Neuronal stem cell (in vitro differentiated cells): ENCODE results near the gene TCF7L1.

ENCODE experiments used
- DNase-seq: peaks from one replicate; pipeline ENCODE4 v3.0.0-alpha.2; 2013; ENCODE audit warnings: low spot score
- H2AFZ ChIP-seq: one replicate; pipeline ENCODE4 v1.6.1; 2013; ENCODE audit warnings: mild to moderate bottlenecking, low read length, inconsistent platforms
- H2AK5ac ChIP-seq: 2 replicates; pipeline ENCODE4 v1.6.1; 2013; ENCODE audit warnings: low read depth, mild to moderate bottlenecking, inconsistent platforms, low read length, moderate library complexity, mixed read lengths
- H2BK120ac ChIP-seq: 2 replicates; pipeline ENCODE4 v1.6.1; 2013; ENCODE audit warnings: low read depth, mild to moderate bottlenecking, inconsistent platforms, low read length, moderate library complexity, mixed read lengths
- H2BK12ac ChIP-seq: one replicate; pipeline ENCODE4 v1.6.1; 2013; ENCODE audit warnings: low read length, inconsistent platforms
- H2BK15ac ChIP-seq: 2 replicates; pipeline ENCODE4 v1.6.1; 2013; ENCODE audit warnings: mild to moderate bottlenecking, low read length, inconsistent platforms, mixed read lengths
- H2BK5ac ChIP-seq: one replicate; pipeline ENCODE4 v1.6.1; 2013; ENCODE audit warnings: inconsistent platforms, mild to moderate bottlenecking, low read length, moderate library complexity
- H3K14ac ChIP-seq: one replicate; pipeline ENCODE4 v1.6.1; 2013; ENCODE audit warnings: low read length, inconsistent platforms
- H3K18ac ChIP-seq: 2 replicates; pipeline ENCODE4 v1.6.1; 2013; ENCODE audit warnings: low read length, inconsistent platforms
- H3K23ac ChIP-seq: 2 replicates; pipeline ENCODE4 v1.6.1; 2013; ENCODE audit warnings: low read depth, mild to moderate bottlenecking, mixed read lengths, low read length, inconsistent platforms; ENCODE audit not compliant: poor library complexity
- H3K27ac ChIP-seq: replicated peaks from 3 replicates; pipeline ENCODE4 v1.5.1; 2013; ENCODE audit warnings: low read length, inconsistent platforms
- H3K27me3 ChIP-seq, 3 experiments: 2 replicates each; pipeline ENCODE4 v1.6.1; 2013; ENCODE audit warnings: low read length in 3 of 3, mild to moderate bottlenecking in 2 of 3, inconsistent platforms in 1 of 3, low read depth in 1 of 3, mixed read lengths in 1 of 3, moderate library complexity in 1 of 3; ENCODE audit not compliant: control insufficient read depth in 3 of 3, insufficient read depth in 3 of 3
- H3K36me3 ChIP-seq, 2 donors: replicated peaks in 1 of 2; 2 replicates each; pipeline ENCODE4 v1.6.1; 2013; ENCODE audit warnings: low read length in 2 of 2; ENCODE audit not compliant: control insufficient read depth in 2 of 2, insufficient read depth in 2 of 2
- H3K4ac ChIP-seq: 2 replicates; pipeline ENCODE4 v1.6.1; 2013; ENCODE audit warnings: inconsistent platforms, mild to moderate bottlenecking, low read length, moderate library complexity
- H3K4me1 ChIP-seq, 2 donors: 1 replicate in 1 of 2; 2 replicates in 1 of 2; pipeline ENCODE4 v1.6.1; 2013; ENCODE audit warnings: low read length in 2 of 2, low read depth in 1 of 2; ENCODE audit not compliant: control insufficient read depth in 2 of 2, insufficient read depth in 1 of 2
- H3K4me2 ChIP-seq: one replicate; pipeline ENCODE4 v1.6.1; 2013; ENCODE audit warnings: mild to moderate bottlenecking, low read length, inconsistent platforms; ENCODE audit not compliant: insufficient read depth, poor library complexity, severe bottlenecking
- H3K4me3 ChIP-seq, 2 donors: 2 replicates each; pipeline ENCODE4 v1.5.1; 2013; ENCODE audit warnings: low read length in 2 of 2, mild to moderate bottlenecking in 2 of 2, inconsistent platforms in 1 of 2, moderate library complexity in 1 of 2
- H3K79me1 ChIP-seq: one replicate; pipeline ENCODE4 v1.6.1; 2013; ENCODE audit warnings: low read depth, mild to moderate bottlenecking, inconsistent platforms, low read length, moderate library complexity
- H3K9ac ChIP-seq: one replicate; pipeline ENCODE4 v1.6.1; 2013; ENCODE audit warnings: mild to moderate bottlenecking, low read depth, low read length, inconsistent platforms; ENCODE audit not compliant: poor library complexity
- H3K9me3 ChIP-seq, 2 donors: replicated peaks in 1 of 2; 2 replicates each; pipeline versions ENCODE3 to v1.6.1; 2013; ENCODE audit warnings: low read length in 2 of 2, mild to moderate bottlenecking in 2 of 2, inconsistent platforms in 1 of 2, low read depth in 1 of 2, mixed read lengths in 1 of 2, moderate library complexity in 1 of 2; ENCODE audit not compliant: control insufficient read depth in 2 of 2, insufficient read depth in 1 of 2
- H4K8ac ChIP-seq: one replicate; pipeline ENCODE4 v1.6.1; 2013; ENCODE audit warnings: low read depth, mild to moderate bottlenecking, inconsistent platforms, low read length, moderate library complexity
- H4K91ac ChIP-seq: one replicate; pipeline ENCODE4 v1.6.1; 2013; ENCODE audit warnings: low read length, low read depth, mild to moderate bottlenecking, inconsistent platforms; ENCODE audit not compliant: poor library complexity
- WGBS, 2 donors: extraction: QIAGEN DNeasy Blood & Tissue Kit; methylation state at CpG; one replicate each; pipeline ENCODE4 v1.1.7; 2013; ENCODE audit warnings: missing lambda C conversion rate in 2 of 2, mixed read lengths in 1 of 2; ENCODE audit not compliant: insufficient read length in 2 of 2, insufficient replicate concordance in 1 of 2; ENCODE audit errors: extremely low coverage in 2 of 2; 5-methylcytosine and 5-hydroxymethylcytosine counted together

Gene TCF7L1

DNA sequence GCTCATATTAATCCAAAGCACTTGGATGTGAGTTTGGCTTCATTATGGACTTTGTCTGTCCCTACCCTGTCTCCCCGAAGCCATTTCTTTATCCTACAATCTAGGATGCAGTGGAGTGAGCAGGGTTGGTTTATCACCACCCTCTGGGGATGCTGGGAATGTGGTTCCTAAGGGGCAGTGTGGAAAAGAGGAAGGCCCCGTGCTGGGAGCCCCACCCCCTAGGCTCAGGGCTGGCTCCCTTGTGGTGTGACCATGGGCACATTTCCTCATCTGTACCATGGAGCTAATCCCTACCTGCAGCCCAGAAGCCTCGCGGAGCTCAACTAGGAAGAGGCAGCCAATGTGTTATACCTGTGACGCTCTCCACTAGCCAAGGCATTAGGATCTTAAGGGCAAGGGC is 102.1 kb downstream of the TCF7L1 start:
- Histone ChIP-seq H3K27ac (peak overlapping the region; percentile 77), H3K4me2 (peak overlapping the region; percentile 19), H3K27me3 (no peaks in the 10 kb centered on the region), H3K79me1 (peaks cover 1% of the 10 kb centered on the region), H3K18ac (peak overlapping the region; percentile 66), H3K36me3 (peaks cover 0 to 2% of the 10 kb centered on the region in 2 donors), H4K91ac (peak overlapping the region; percentile 68), H2BK12ac (peak overlapping the region; percentile 47), H2AK5ac (peak overlapping the region; percentile 92), H3K4ac (peak overlapping the region; percentile 72), H3K4me3 (no peak overlapping the region), H3K4me1 (peaks cover 37 to 58% of the 10 kb centered on the region in 2 donors), H3K9ac (no peak overlapping the region), H4K8ac (no peak overlapping the region), H3K9me3 (no peaks in the 10 kb centered on the region), H2BK5ac (peak overlapping the region; percentile 56), H2BK120ac (peak overlapping the region; percentile 43), H2BK15ac (peak overlapping the region; percentile 54), H3K23ac (no peak overlapping the region), H2AFZ (no peak overlapping the region), H3K14ac (no peak overlapping the region)
- no peak for DNase-seq
- no CpG with 5 or more reads among the region's 5 CpGs for WGBS, 2 donors

- peaks cover 37 to 57% of the 10 kb centered on the region in 2 donors for H3K4me1 ChIP-seq
Measured at GRCh38 chr2:85236084-85236483, 102.9 kb downstream of the TCF7L1 start.

GRCh38 chr2:85237849-85238565 is 104.8 kb downstream of the TCF7L1 start:
- Histone ChIP-seq H3K36me3 (peaks cover 0 to 2% of the 10 kb centered on the region in 2 donors), H3K4me3 (no peak overlapping the region), H3K4ac (no peak overlapping the region), H2BK12ac (peak overlapping the region; percentile 3), H3K9ac (peak overlapping the region; percentile 32), H3K4me2 (peak overlapping the region; percentile 28), H4K91ac (no peak overlapping the region), H3K79me1 (peaks cover 3% of the 10 kb centered on the region), H4K8ac (no peak overlapping the region), H2AFZ (no peak overlapping the region), H3K14ac (no peak overlapping the region), H2BK5ac (peak overlapping the region; percentile 62), H3K18ac (peak overlapping the region; percentile 86), H3K4me1 (peaks cover 25 to 47% of the 10 kb centered on the region in 2 donors), H3K9me3 (no peaks in the 10 kb centered on the region), H3K27me3 (no peaks in the 10 kb centered on the region), H3K23ac (no peak overlapping the region), H2BK15ac (peak overlapping the region; percentile 59), H2AK5ac (peak overlapping the region; percentile 53), H3K27ac (peak overlapping the region; percentile 45), H2BK120ac (peak overlapping the region; percentile 32)
- DNase-seq: no peak
- no CpG with 5 or more reads among the region's 26 CpGs for WGBS, 2 donors

More at GRCh38 chr2:85236084-85236483, 102.9 kb downstream of the TCF7L1 start:
- peak overlapping the region; percentile 66 for H3K18ac ChIP-seq
- no peak overlapping the region for H3K4me2 ChIP-seq
- H4K91ac ChIP-seq: no peak overlapping the region
- no peak for DNase-seq
- peaks cover 1% of the 10 kb centered on the region for H3K79me1 ChIP-seq
- no peak overlapping the region for H4K8ac ChIP-seq
- peak overlapping the region; percentile 92 for H2AK5ac ChIP-seq
- WGBS, 2 donors: no CpG with 5 or more reads among the region's 3 CpGs
- H3K27ac ChIP-seq: no peak overlapping the region
- H3K36me3 ChIP-seq: peaks cover 0 to 2% of the 10 kb centered on the region in 2 donors
- no peaks in the 10 kb centered on the region for H3K9me3 ChIP-seq
- peak overlapping the region; percentile 43 for H2BK120ac ChIP-seq
- no peaks in the 10 kb centered on the region for H3K27me3 ChIP-seq
- no peak overlapping the region for H3K9ac ChIP-seq
- H2AFZ ChIP-seq: no peak overlapping the region
- H2BK12ac ChIP-seq: no peak overlapping the region
- no peak overlapping the region for H3K4me3 ChIP-seq
- no peak overlapping the region for H3K14ac ChIP-seq
- no peak overlapping the region for H3K23ac ChIP-seq
- H3K4ac ChIP-seq: no peak overlapping the region
- H2BK5ac ChIP-seq: peak overlapping the region; percentile 56
- H2BK15ac ChIP-seq: no peak overlapping the region

DNA sequence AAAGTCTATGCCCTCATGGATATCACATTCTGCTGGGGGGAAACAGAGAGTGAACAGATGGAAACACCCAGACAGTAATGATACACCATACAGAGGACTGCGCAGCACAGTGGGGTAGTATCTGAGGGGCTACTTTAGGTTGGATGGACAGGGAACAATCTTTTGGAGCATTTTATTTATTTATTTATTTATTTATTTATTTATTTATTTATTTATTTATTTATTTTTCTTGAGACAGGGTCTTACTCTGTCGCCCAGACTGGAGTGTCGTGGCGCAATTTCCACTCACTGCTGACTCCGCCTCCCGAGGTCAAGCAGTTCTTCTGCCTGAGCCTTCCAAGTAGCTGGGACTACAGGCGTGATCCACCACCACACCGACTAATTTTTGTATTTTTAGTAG is 105.4 kb downstream of the TCF7L1 start:
- H2BK5ac ChIP-seq: peak overlapping the region; percentile 10
- H3K18ac ChIP-seq: peak overlapping the region; percentile 73
- no peaks in the 10 kb centered on the region for H3K27me3 ChIP-seq
- no peak overlapping the region for H3K4ac ChIP-seq
- no peak overlapping the region for H3K4me3 ChIP-seq
- peaks cover 3% of the 10 kb centered on the region for H3K79me1 ChIP-seq
- no peak overlapping the region for H2BK12ac ChIP-seq
- peaks cover 25 to 52% of the 10 kb centered on the region in 2 donors for H3K4me1 ChIP-seq
- H2BK120ac ChIP-seq: peak overlapping the region; percentile 32
- peak overlapping the region; percentile 45 for H3K27ac ChIP-seq
- no peak overlapping the region for H3K9ac ChIP-seq
- peak overlapping the region; percentile 53 for H2AK5ac ChIP-seq
- no peak overlapping the region for H3K14ac ChIP-seq
- no peak overlapping the region for H2AFZ ChIP-seq
- no peak overlapping the region for H4K91ac ChIP-seq
- H3K36me3 ChIP-seq: peaks cover 0 to 1% of the 10 kb centered on the region in 2 donors
- DNase-seq: no peak
- WGBS, 2 donors: no CpG with 5 or more reads among the region's 8 CpGs
- no peak overlapping the region for H3K4me2 ChIP-seq
- H3K9me3 ChIP-seq: no peaks in the 10 kb centered on the region
- no peak overlapping the region for H4K8ac ChIP-seq
- H2BK15ac ChIP-seq: peak overlapping the region; percentile 59
- H3K23ac ChIP-seq: no peak overlapping the region
